CD4-positive, alpha-beta T cell treated with Interleukin-6 at 100 ng/mL for 8 hours (primary cell): ENCODE data around the gene MIF4GD.
"Not testable (repeated sequence)": the region's sequence is repeated elsewhere in the genome, so short reads cannot be mapped to it uniquely, and the experiment has no call there.

Source experiments
- DNase-seq: peaks from one replicate; pipeline ENCODE4 v3.0.0-alpha.2; 2020; ENCODE audit warnings: mixed read lengths, low spot score

MIF4GD gene

GRCh38 chr17:75288770-75289114 lies 17.7 kb upstream of the MIF4GD start:
- no peak for DNase-seq

GRCh38 chr17:75288359-75288758 lies 17.3 kb upstream of the MIF4GD start:
- no peak for DNase-seq

- DNase-seq, result no peak
Measured at GRCh38 chr17:75287221-75287620, 16.2 kb upstream of the MIF4GD start.

GRCh38 chr17:75285123-75285522 lies 14.1 kb upstream of the MIF4GD start:
- DNase-seq, result no peak

- DNase-seq, result not testable (repeated sequence)
Measured at GRCh38 chr17:75280189-75280588, 9.2 kb upstream of the MIF4GD start.

- DNase-seq, result no peak
Measured at GRCh38 chr17:75277664-75278071, 6.6 kb upstream of the MIF4GD start.

- no peak for DNase-seq
Measured at GRCh38 chr17:75273977-75274708, 3.1 kb upstream of the MIF4GD start.

GRCh38 chr17:75272848-75273184 lies 1.8 kb upstream of the MIF4GD start:
- no peak for DNase-seq

- DNase-seq, result no peak
Measured at GRCh38 chr17:75271955-75272847, 1.2 kb upstream of the MIF4GD start.

GRCh38 chr17:75271233-75271954 lies 363 bp upstream of the MIF4GD start:
- DNase-seq, result peak; percentile 85

GRCh38 chr17:75270218-75270965 lies 639 bp downstream of the MIF4GD start:
- peak; percentile 33 for DNase-seq

- no peak for DNase-seq
Measured at GRCh38 chr17:75269844-75270217, 1.2 kb downstream of the MIF4GD start.

GRCh38 chr17:75267411-75268232 lies 3.4 kb downstream of the MIF4GD start:
- DNase-seq, result no peak

GRCh38 chr17:75267153-75267410 lies 3.9 kb downstream of the MIF4GD start:
- no peak for DNase-seq

GRCh38 chr17:75266316-75267152 lies 4.5 kb downstream of the MIF4GD start:
- no peak for DNase-seq

GRCh38 chr17:75265614-75266315 lies 5.3 kb downstream of the MIF4GD start:
- DNase-seq, result no peak

- no peak for DNase-seq
Measured at GRCh38 chr17:75263055-75263454, 8.0 kb downstream of the MIF4GD start.

GRCh38 chr17:75262112-75262606 lies 8.9 kb downstream of the MIF4GD start:
- no peak for DNase-seq

GRCh38 chr17:75261336-75262111 lies 9.5 kb downstream of the MIF4GD start, which contains the start of the genes GGA3 and MRPS7:
GGA3 (minus strand) TSS chr17:75261606; CDS start chr17:75261587, 19 bp downstream.
MRPS7 (plus strand) TSS chr17:75261879; CDS start chr17:75261901, 22 bp downstream.
- DNase-seq, result peak; percentile 94
